HCT116 (cell line): ENCODE data around the gene CLEC2B. TPM values are rescaled to one million over a fixed set of nuclear protein-coding genes. Genes with fewer than 3 reads are reported as not detected.

Source experiments
- ATAC-seq: fragments of 200-7000 bp; cut with Tn5 transposase; 2 replicates; pipeline ENCODE4 v1.9.1; 2020; ENCODE audit warnings: mild to moderate bottlenecking, moderate library complexity
- BruUV-seq: library from RNA; stranded (reverse); fragments of 400-500 nt; replicated peaks from 2 replicates; lab custom pipeline; 2021; lab: Mats Ljungman, UMichigan
- CTCF ChIA-PET: fragments of 300-600 bp; sonication (Branson Sonifier 250); formaldehyde crosslinking; loops from one replicate; lab custom pipeline; 2021; ENCODE audit warnings: antibody characterized with exemption; lab: Charles Lee
- POLR2A ChIA-PET: fragments of 300-600, 350-600 bp; sonication (Branson Sonifier 250); formaldehyde crosslinking; loops from one replicate; lab custom pipeline; 2021; ENCODE audit warnings: antibody characterized with exemption; lab: Charles Lee
- RAD21 ChIA-PET, 2 experiments: fragments of 300-600 bp; sonication (Branson Sonifier 250); formaldehyde crosslinking; loops; one replicate each; lab custom pipeline; 2023; ENCODE audit warnings: low total read pairs in 2 of 2; ENCODE audit not compliant: uncharacterized antibody in 2 of 2, unreplicated experiment in 2 of 2, low non-redundant PET in 1 of 2; lab: Charles Lee
- DNase-seq: peaks from one replicate; pipeline ENCODE4 v3.0.0-alpha.2; 2010; ENCODE audit warnings: low read depth, low spot score
- H2AFZ ChIP-seq: fragments of 200-600 bp; shearing (Covaris generic), sonication (generic); 2 replicates; pipeline ENCODE4 v1.6.1; 2017; ENCODE audit warnings: low read depth, mixed run types, mixed read lengths, antibody characterized with exemption, low read length; ENCODE audit not compliant: poor library complexity, severe bottlenecking
- H3K27ac ChIP-seq: 2 replicates; pipeline ENCODE4 v1.5.1; 2012; ENCODE audit warnings: low read depth, low read length
- H3K27me3 ChIP-seq: fragments of 200-600 bp; sonication (generic); 2 replicates; pipeline ENCODE4 v1.6.1; 2016; ENCODE audit warnings: mixed run types, low read length, mixed read lengths; ENCODE audit not compliant: insufficient read depth
- H3K36me3 ChIP-seq, 2 experiments: fragments of 200-500 bp in 1 of 2; fragments of 200-600 bp in 1 of 2; sonication (Bioruptor generic) in 1 of 2; sonication (generic) in 1 of 2; 2 replicates each; pipeline versions ENCODE4 v1.5.1 to v1.6.1; 2014 to 2016; ENCODE audit warnings: low read length in 2 of 2, inconsistent platforms in 1 of 2, mixed read lengths in 1 of 2, mixed run types in 1 of 2; ENCODE audit not compliant: insufficient read depth in 2 of 2, control insufficient read depth in 1 of 2
- H3K4me1 ChIP-seq, 2 experiments: fragments of 200-600 bp in 1 of 2; sonication (generic) in 1 of 2; 2 replicates each; pipeline versions ENCODE4 v1.5.1 to v1.6.1; 2012 to 2017; ENCODE audit warnings: low read length in 2 of 2, inconsistent platforms in 1 of 2, mild to moderate bottlenecking in 1 of 2, mixed read lengths in 1 of 2, mixed run types in 1 of 2, moderate library complexity in 1 of 2; ENCODE audit not compliant: insufficient read depth in 2 of 2, control insufficient read depth in 1 of 2
- H3K4me2 ChIP-seq: fragments of 200-600 bp; sonication (generic); 2 replicates; pipeline ENCODE4 v1.6.1; 2017; ENCODE audit warnings: mixed run types, low read length, mixed read lengths
- H3K4me3 ChIP-seq, 2 experiments: fragments of 200-600 bp in 1 of 2; sonication (generic) in 1 of 2; replicated peaks in 1 of 2; 2 replicates each; pipeline ENCODE4 v1.5.1; 2011 to 2016; ENCODE audit warnings: low read length in 2 of 2, control low read depth in 1 of 2, low read depth in 1 of 2, mild to moderate bottlenecking in 1 of 2, mixed read lengths in 1 of 2, mixed run types in 1 of 2
- H3K79me2 ChIP-seq: fragments of 200-600 bp; sonication (generic); 2 replicates; pipeline ENCODE4 v1.6.1; 2017; ENCODE audit warnings: mild to moderate bottlenecking, mixed run types, low read length, moderate library complexity, mixed read lengths; ENCODE audit not compliant: insufficient read depth
- H3K9ac ChIP-seq: fragments of 200-600 bp; sonication (generic); 2 replicates; pipeline ENCODE4 v1.6.1; 2016; ENCODE audit warnings: low read length, mixed read lengths
- H3K9me2 ChIP-seq: fragments of 200-600 bp; sonication (generic), shearing (Covaris generic); 2 replicates; pipeline ENCODE4 v1.6.1; 2017; ENCODE audit warnings: mixed run types, mild to moderate bottlenecking, moderate library complexity; ENCODE audit not compliant: insufficient read depth
- H3K9me3 ChIP-seq, 2 experiments: fragments of 200-500 bp in 1 of 2; fragments of 200-600 bp in 1 of 2; sonication (Bioruptor generic) in 1 of 2; sonication (generic) in 1 of 2; 2 replicates each; pipeline ENCODE4 v1.6.1; 2014 to 2017; ENCODE audit warnings: low read length in 2 of 2, mixed read lengths in 2 of 2, inconsistent platforms in 1 of 2, low read depth in 1 of 2, mild to moderate bottlenecking in 1 of 2, mixed run types in 1 of 2, moderate library complexity in 1 of 2; ENCODE audit not compliant: control insufficient read depth in 1 of 2, insufficient read depth in 1 of 2
- H4K20me1 ChIP-seq: fragments of 200-600 bp; sonication (generic), shearing (Covaris generic); 2 replicates; pipeline ENCODE4 v1.6.1; 2017; ENCODE audit warnings: mixed run types, mild to moderate bottlenecking, moderate library complexity; ENCODE audit not compliant: insufficient read depth
- CBX3 ChIP-seq: IDR thresholded peaks from 2 replicates; pipeline ENCODE4 v1.6.1; 2012; ENCODE audit warnings: low read depth
- CTCF ChIP-seq, 3 experiments: fragments of 200-600 bp in 1 of 3; sonication (generic) in 1 of 3; IDR thresholded peaks in 2 of 3; conservative IDR thresholded peaks in 1 of 3; 2 replicates each; pipeline ENCODE4 v1.5.1; 2012 to 2017; ENCODE audit warnings: low read depth in 2 of 3, low read length in 2 of 3, antibody characterized with exemption in 1 of 3, borderline replicate concordance in 1 of 3, control low read depth in 1 of 3, mild to moderate bottlenecking in 1 of 3, mixed read lengths in 1 of 3, mixed run types in 1 of 3, moderate library complexity in 1 of 3; ENCODE audit not compliant: insufficient read depth in 1 of 3
- EZH2 ChIP-seq: fragments of 200-600 bp; sonication (generic); IDR thresholded peaks from 2 replicates; pipeline ENCODE4 v1.6.1; 2017; ENCODE audit warnings: antibody characterized with exemption, mixed run types
- EZH2phosphoT487 ChIP-seq: fragments of 200-600 bp; IDR thresholded peaks from 2 replicates; pipeline ENCODE4 v1.6.1; 2018; ENCODE audit warnings: antibody characterized with exemption, borderline replicate concordance
- POLR2AphosphoS5 ChIP-seq: IDR thresholded peaks from 2 replicates; pipeline ENCODE4 v1.6.1; 2011; ENCODE audit warnings: mild to moderate bottlenecking, low read depth, low read length, moderate library complexity
- REST ChIP-seq: IDR thresholded peaks from 2 replicates; pipeline ENCODE4 v1.6.1; 2012; ENCODE audit warnings: low read depth
- TCF7L2 ChIP-seq: IDR thresholded peaks from 2 replicates; pipeline ENCODE4 v1.7.0; 2011; ENCODE audit warnings: borderline replicate concordance, inconsistent platforms; ENCODE audit not compliant: insufficient read depth, insufficient read length; ENCODE audit errors: extremely low read depth
- ZBTB33 ChIP-seq: IDR thresholded peaks from 2 replicates; pipeline ENCODE4 v1.6.1; 2011; ENCODE audit warnings: mild to moderate bottlenecking, low read length, moderate library complexity; ENCODE audit not compliant: insufficient replicate concordance; ENCODE audit errors: extremely low read depth
- ZNF274 ChIP-seq: fragments of 200-500 bp; sonication (Bioruptor generic); IDR thresholded peaks from 2 replicates; pipeline ENCODE4 v1.6.1; 2014; ENCODE audit warnings: mild to moderate bottlenecking, low read depth, low read length, inconsistent platforms
- intact Hi-C: fragments of 100-400 bp; cut with micrococcal nuclease; formaldehyde crosslinking; loops from 2 replicates; pipeline ENCODE4 v1.10.0; 2022
- total RNA-seq: library from RNA; stranded (reverse); gene quantifications from one replicate; pipeline ENCODE4 v1.2.1, GENCODE V29; 2021; ENCODE audit not compliant: unreplicated experiment

CLEC2B gene
- total RNA-seq, 1 experiment from 2014 or later: not detected

GRCh38 chr12:9856894-9857293, 12.3 kb downstream of the CLEC2B start:
- Histone ChIP-seq H3K9me3 (no peaks in the 10 kb centered on the region), H3K9me2 (no peaks in the 10 kb centered on the region), H3K36me3 (no peaks in the 10 kb centered on the region), H3K27me3 (peaks cover 60% of the 10 kb centered on the region), H3K27ac (no peak overlapping the region), H3K4me3 (no peak overlapping the region), H3K4me2 (no peak overlapping the region), H3K9ac (no peak overlapping the region), H3K79me2 (no peaks in the 10 kb centered on the region), H4K20me1 (no peaks in the 10 kb centered on the region), H3K4me1 (no peaks in the 10 kb centered on the region), H2AFZ (no peak overlapping the region)
- intact Hi-C loops: no loop called here
- ChIA-PET CTCF (no interaction called here), POLR2A (no interaction called here), RAD21 (no interaction called here)
- no TSS peak for BruUV-seq
- DNase-seq (no peak), ATAC-seq (no peak)
- TF ChIP-seq CTCF (IDR thresholded peaks at IDR 0.05 in 2 of 3, conservative IDR thresholded peaks at IDR 0.05 in 1 of 3; ENCODE audit: borderline replicate concordance in 1 of 3, insufficient read depth in 1 of 3, low read depth in 2 of 3, low read length in 2 of 3): no peak
- no peak for TF ChIP-seq TCF7L2
- no peak for TF ChIP-seq CBX3
- TF ChIP-seq POLR2AphosphoS5: no peak
- TF ChIP-seq REST: no peak
- no peak for TF ChIP-seq EZH2phosphoT487
- TF ChIP-seq EZH2: no peak
- TF ChIP-seq ZNF274: no peak
- TF ChIP-seq ZBTB33: no peak
